Measurements from ENCODE around the gene AOPEP. TPM values are rescaled to one million over a fixed set of nuclear protein-coding genes. Genes with fewer than 3 reads are reported as not detected.

AOPEP gene
- total and polyA plus RNA-seq, 2 donors (not counting 3 experiments of a cell fraction or from before 2014, with no cell fraction given) = 20.2 to 41.6 TPM

DNA sequence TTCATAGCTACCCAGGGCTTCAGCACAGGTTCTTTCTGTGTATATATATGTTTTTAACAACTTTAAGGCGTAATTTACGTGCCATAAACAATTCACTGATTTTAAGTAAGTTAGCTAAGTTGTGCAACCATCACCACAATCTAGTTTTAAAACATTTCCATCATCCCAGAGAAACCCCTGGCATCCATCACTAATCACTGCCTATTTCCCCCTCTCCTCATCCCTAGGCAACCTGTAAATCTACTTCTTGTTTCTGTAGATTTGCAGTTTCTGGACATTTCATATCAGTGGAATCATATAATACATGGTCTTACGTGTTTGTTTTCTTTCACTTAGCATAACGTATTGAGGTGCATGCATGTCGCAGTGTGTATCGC, 299.6 kb downstream of the AOPEP start:
- Histone ChIP-seq H3K79me2 (ENCODE audit: control insufficient read depth, insufficient read depth, low read length) (peaks cover 24% of the 10 kb centered on the region), H3K27me3 (ENCODE audit: control insufficient read depth in 2 of 2, insufficient read depth in 2 of 2, low read length in 2 of 2) (no peaks in the 10 kb centered on the region), H3K9ac (replicated peaks; ENCODE audit: extremely low read depth, insufficient read depth, low read length) (peak overlapping the region; percentile 26), H2AFZ (ENCODE audit: low read depth, low read length) (no peak overlapping the region), H3K4me2 (ENCODE audit: insufficient read depth, low read length) (peak overlapping the region; percentile 33), H3K27ac (ENCODE audit: insufficient read depth, low read depth, low read length) (peak overlapping the region; percentile 7), H4K20me1 (replicated peaks; ENCODE audit: control insufficient read depth, extremely low read depth, insufficient read depth, low read length) (no peaks in the 10 kb centered on the region), H3K4me1 (ENCODE audit: control insufficient read depth, extremely low read depth, insufficient read depth, low read length) (peaks cover 38% of the 10 kb centered on the region), H3K36me3 (ENCODE audit: control insufficient read depth in 2 of 2, extremely low read depth in 1 of 2, insufficient read depth in 2 of 2, low read length in 2 of 2) (peaks cover 0 to 8% of the 10 kb centered on the region in 2 experiments), H3K9me3 (replicated peaks; ENCODE audit: control insufficient read depth, insufficient read depth, low read length) (no peaks in the 10 kb centered on the region), H3K9me1 (replicated peaks; ENCODE audit: control insufficient read depth, extremely low read depth, insufficient read depth, low read length) (no peaks in the 10 kb centered on the region), H3K4me3 (replicated peaks in 1 of 3; ENCODE audit: insufficient read depth in 1 of 3, low read depth in 1 of 3, low read length in 3 of 3) (no peak overlapping the region)
- no peak for DNase-seq (ENCODE audit: low read depth, low spot score)
- CTCF ChIA-PET = interaction anchor here (0.7 to 3.9 kb wide), 21 partner anchors 9 to 345 kb away, joined by 3 to 23 read pairs (median 5); no protein-coding TSS in a partner anchor
- intact Hi-C loops (cut with micrococcal nuclease) (no loop called here), dilution Hi-C loops (cut with MboI; ENCODE audit: extremely low pct_ligation_motif_present, low sequenced_read_pairs) (no loop called here)
- TF ChIP-seq POLR2AphosphoS5 (IDR thresholded peaks at IDR 0.05; ENCODE audit: insufficient read depth, low read depth, low read length) (no peak), EZH2 (IDR thresholded peaks at IDR 0.05; ENCODE audit: borderline replicate concordance, low read depth, low read length, severe bottlenecking) (no peak), JUN (IDR thresholded peaks at IDR 0.05; ENCODE audit: borderline replicate concordance, insufficient read depth, insufficient read length, low read depth) (no peak), FOS (IDR thresholded peaks at IDR 0.05; ENCODE audit: borderline replicate concordance, insufficient read depth, low read length) (no peak), MYC (IDR thresholded peaks at IDR 0.05; ENCODE audit: low read depth, low read length) (no peak), POLR2A (IDR thresholded peaks at IDR 0.05; ENCODE audit: low read depth, low read length) (no peak)
- TF ChIP-seq, protein P1, sequence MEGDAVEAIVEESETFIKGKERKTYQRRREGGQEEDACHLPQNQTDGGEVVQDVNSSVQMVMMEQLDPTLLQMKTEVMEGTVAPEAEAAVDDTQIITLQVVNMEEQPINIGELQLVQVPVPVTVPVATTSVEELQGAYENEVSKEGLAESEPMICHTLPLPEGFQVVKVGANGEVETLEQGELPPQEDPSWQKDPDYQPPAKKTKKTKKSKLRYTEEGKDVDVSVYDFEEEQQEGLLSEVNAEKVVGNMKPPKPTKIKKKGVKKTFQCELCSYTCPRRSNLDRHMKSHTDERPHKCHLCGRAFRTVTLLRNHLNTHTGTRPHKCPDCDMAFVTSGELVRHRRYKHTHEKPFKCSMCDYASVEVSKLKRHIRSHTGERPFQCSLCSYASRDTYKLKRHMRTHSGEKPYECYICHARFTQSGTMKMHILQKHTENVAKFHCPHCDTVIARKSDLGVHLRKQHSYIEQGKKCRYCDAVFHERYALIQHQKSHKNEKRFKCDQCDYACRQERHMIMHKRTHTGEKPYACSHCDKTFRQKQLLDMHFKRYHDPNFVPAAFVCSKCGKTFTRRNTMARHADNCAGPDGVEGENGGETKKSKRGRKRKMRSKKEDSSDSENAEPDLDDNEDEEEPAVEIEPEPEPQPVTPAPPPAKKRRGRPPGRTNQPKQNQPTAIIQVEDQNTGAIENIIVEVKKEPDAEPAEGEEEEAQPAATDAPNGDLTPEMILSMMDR (IDR thresholded peaks at IDR 0.05; ENCODE audit: extremely low read depth in 1 of 2, insufficient read depth in 1 of 2, low read depth in 1 of 2, low read length in 2 of 2) = no peak
- TF ChIP-seq, protein P2, sequence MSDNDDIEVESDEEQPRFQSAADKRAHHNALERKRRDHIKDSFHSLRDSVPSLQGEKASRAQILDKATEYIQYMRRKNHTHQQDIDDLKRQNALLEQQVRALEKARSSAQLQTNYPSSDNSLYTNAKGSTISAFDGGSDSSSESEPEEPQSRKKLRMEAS (IDR thresholded peaks at IDR 0.05; ENCODE audit: insufficient read depth, insufficient read length) = no peak
- no TSS peak for BruUV-seq (replicated peaks)
- POLR2A ChIA-PET = no interaction called here
- FAIRE-seq = no peak

Data from endothelial cell of umbilical vein (primary cell).